ENCODE data around the gene WASL. TPM values are rescaled to one million over a fixed set of nuclear protein-coding genes. Genes with fewer than 3 reads are reported as not detected.
A peak's percentile ranks its signal among the peaks of the same experiment; 100 is the strongest.

Gene WASL
- total RNA-seq, 1 experiment from 2014 or later = 4.1 TPM

- in situ Hi-C loops (cut with HindIII; ENCODE audit: low pct_unique_long_range_greater_than_20kb, low sequenced_read_pairs) = no loop called here
- no peak for DNase-seq (ENCODE audit: low read depth)
Measured at GRCh38 chr7:123715198-123715597, 33.6 kb downstream of the WASL start.

- in situ Hi-C loops (cut with HindIII; ENCODE audit: low pct_unique_long_range_greater_than_20kb, low sequenced_read_pairs) = no loop called here
- no peak for DNase-seq (ENCODE audit: low read depth)
Measured at GRCh38 chr7:123714296-123715080, 34.3 kb downstream of the WASL start.

- no peak for DNase-seq (ENCODE audit: low read depth)
- in situ Hi-C loops (cut with HindIII; ENCODE audit: low pct_unique_long_range_greater_than_20kb, low sequenced_read_pairs) = no loop called here
Measured at GRCh38 chr7:123712619-123713018, 36.2 kb downstream of the WASL start.

DNA sequence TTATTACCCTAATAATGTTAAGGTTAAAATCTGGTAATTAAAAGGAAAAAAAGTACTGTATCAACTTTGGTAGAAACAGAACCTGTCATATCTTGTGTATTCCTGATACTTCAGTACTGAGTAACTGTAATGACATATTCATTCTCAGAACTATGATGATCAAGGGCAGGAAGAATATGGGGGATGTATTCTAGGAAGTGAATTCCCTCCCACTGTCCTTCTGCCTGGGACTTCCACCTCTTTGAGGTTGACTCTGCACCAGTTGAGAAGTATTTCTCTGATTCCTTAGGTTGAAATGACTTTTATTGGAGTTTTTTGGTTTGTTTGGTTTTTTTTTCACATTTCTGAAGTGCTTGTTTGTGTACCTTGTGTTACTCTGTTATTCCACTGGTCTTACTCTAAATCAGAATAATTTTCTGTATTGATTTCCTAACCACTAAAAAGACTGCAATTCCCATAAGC, 36.9 kb downstream of the WASL start:
- in situ Hi-C loops (cut with HindIII; ENCODE audit: low pct_unique_long_range_greater_than_20kb, low sequenced_read_pairs) = no loop called here
- DNase-seq (ENCODE audit: low read depth) = no peak

GRCh38 chr7:123710683-123711082, 38.1 kb downstream of the WASL start:
- in situ Hi-C loops (cut with HindIII; ENCODE audit: low pct_unique_long_range_greater_than_20kb, low sequenced_read_pairs) = no loop called here
- DNase-seq (ENCODE audit: low read depth) = no peak

GRCh38 chr7:123709525-123709924, 39.3 kb downstream of the WASL start:
- no peak for DNase-seq (ENCODE audit: low read depth)
- in situ Hi-C loops (cut with HindIII; ENCODE audit: low pct_unique_long_range_greater_than_20kb, low sequenced_read_pairs) = no loop called here

- in situ Hi-C loops (cut with HindIII; ENCODE audit: low pct_unique_long_range_greater_than_20kb, low sequenced_read_pairs) = no loop called here
- no peak for DNase-seq (ENCODE audit: low read depth)
Measured at GRCh38 chr7:123705211-123705901, 43.4 kb downstream of the WASL start.

DNA sequence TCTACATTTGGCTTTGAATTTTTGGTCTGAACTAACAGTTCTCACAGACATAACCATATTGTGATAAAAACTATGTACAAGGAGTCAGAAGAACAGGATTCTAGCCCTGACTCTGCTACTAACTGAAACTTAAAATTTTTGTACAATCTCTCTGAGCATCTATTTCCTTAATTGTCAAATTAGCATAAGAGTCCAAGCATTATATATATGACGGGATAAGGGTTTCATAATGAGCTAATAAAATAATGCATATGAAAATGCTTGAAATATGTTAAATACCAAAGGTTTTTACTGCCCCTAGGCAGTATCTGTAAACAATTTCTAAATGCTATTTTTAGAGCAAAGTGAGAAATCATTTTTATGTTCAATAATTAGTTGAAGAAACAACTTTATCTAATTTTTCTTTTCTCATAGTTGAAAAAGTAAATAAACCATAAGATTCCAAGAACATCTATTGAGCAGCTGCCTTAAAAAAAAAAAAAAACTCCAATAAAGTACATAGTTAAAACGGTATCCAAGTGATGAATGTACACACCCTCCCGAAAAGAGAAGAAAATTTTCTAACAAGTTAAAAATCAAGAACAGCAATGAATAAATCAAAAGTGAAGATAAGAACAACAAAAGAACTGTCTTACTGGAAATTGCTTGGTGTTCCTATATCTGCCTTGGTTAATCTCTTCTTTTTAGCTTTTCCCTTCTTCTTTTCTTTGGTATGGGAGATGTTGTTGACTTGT, 52.7 kb downstream of the WASL start:
- in situ Hi-C loops (cut with HindIII; ENCODE audit: low pct_unique_long_range_greater_than_20kb, low sequenced_read_pairs) = no loop called here
- DNase-seq (ENCODE audit: low read depth) = no peak

DNA sequence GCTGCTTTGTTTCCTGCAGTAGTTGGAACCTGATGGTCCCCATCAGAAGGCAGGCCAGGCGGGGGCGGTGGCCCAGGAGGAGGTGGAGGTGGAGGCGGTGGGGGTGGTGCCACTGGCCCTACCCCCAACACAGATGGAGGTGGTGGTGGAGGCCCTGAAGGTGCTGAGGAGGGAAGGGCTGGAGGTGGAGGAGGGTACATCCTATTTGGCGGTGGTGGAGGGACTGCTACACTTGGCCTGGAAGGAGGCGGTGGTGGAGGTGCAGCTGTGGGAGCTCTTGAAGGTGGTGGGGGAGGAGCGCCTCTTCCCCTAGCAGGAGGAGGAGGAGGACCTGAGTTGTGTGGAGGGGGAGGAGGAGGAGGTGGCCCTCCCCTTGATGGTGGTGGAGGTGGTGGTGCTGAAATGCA, 56.3 kb downstream of the WASL start:
- in situ Hi-C loops (cut with HindIII; ENCODE audit: low pct_unique_long_range_greater_than_20kb, low sequenced_read_pairs) = no loop called here
- no peak for DNase-seq (ENCODE audit: low read depth)

- DNase-seq (ENCODE audit: low read depth) = no peak
- in situ Hi-C loops (cut with HindIII; ENCODE audit: low pct_unique_long_range_greater_than_20kb, low sequenced_read_pairs) = no loop called here
Measured at GRCh38 chr7:123690550-123690949, 58.3 kb downstream of the WASL start.

DNA sequence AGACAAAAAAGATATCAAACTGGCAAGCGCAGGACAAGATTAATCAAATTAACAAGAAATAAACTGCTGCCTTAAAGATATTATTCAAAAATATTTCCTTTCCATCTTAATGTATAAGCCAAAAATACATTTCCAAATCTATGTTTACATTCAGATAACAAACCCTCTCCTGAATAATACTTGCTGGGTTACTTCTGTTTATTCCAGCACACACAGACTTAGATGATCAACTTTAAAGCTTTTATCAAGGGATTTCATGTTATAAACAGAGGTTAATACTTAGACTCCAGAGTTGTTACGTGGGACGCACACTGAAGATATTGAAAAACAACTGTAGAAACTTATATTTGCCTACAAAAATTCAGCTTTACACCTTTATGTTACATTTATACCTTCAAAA, 59.6 kb downstream of the WASL start:
- in situ Hi-C loops (cut with HindIII; ENCODE audit: low pct_unique_long_range_greater_than_20kb, low sequenced_read_pairs) = no loop called here
- DNase-seq (ENCODE audit: low read depth) = no peak

GRCh38 chr7:123687727-123688126, 61.1 kb downstream of the WASL start:
- DNase-seq (ENCODE audit: low read depth) = no peak
- in situ Hi-C loops (cut with HindIII; ENCODE audit: low pct_unique_long_range_greater_than_20kb, low sequenced_read_pairs) = no loop called here

GRCh38 chr7:123687161-123687560, 61.6 kb downstream of the WASL start:
- in situ Hi-C loops (cut with HindIII; ENCODE audit: low pct_unique_long_range_greater_than_20kb, low sequenced_read_pairs) = no loop called here
- no peak for DNase-seq (ENCODE audit: low read depth)

GRCh38 chr7:123682690-123683089, 66.1 kb downstream of the WASL start:
- in situ Hi-C loops (cut with HindIII; ENCODE audit: low pct_unique_long_range_greater_than_20kb, low sequenced_read_pairs) = no loop called here
- peak; percentile 67 for DNase-seq (ENCODE audit: low read depth)

GRCh38 chr7:123681561-123681960, 67.2 kb downstream of the WASL start:
- DNase-seq (ENCODE audit: low read depth) = no peak
- in situ Hi-C loops (cut with HindIII; ENCODE audit: low pct_unique_long_range_greater_than_20kb, low sequenced_read_pairs) = no loop called here

DNA sequence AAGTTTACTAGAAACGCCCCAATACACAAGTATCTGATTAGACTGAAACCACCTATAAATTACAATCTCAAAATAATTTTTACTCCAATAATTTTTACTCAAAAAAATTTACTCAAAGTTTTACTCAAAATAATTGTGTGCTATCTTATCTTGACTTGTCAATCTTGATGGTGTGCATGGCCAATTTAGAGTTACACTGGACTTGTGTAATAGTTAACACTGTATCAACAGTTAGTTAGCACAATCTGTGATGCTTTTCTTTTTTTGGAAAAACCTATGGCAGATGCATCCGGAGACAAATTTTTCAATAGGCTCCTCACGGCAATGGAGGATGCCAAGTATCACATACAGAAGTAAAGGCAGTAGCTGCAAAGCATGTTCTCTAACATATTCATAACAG, 68.2 kb downstream of the WASL start:
- in situ Hi-C loops (cut with HindIII; ENCODE audit: low pct_unique_long_range_greater_than_20kb, low sequenced_read_pairs) = no loop called here

DNA sequence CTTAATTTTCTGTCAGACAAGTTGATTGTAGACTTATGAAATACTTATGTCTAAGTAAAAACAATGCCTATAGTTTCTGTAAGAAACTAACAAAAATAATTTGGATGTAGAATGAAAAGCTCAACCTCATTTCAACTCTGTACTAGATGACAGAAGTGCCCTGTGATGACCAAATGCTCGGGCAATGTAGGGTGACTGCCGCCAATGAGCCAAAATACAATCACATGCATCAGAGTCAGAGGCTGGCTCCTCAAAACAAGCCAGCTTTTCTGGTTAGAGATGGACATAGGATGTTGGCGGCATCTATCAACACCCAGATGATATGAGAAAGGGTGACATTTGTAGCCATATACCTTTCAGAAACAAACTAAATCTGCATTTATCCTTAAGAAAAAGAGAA, 69.2 kb downstream of the WASL start:
- in situ Hi-C loops (cut with HindIII; ENCODE audit: low pct_unique_long_range_greater_than_20kb, low sequenced_read_pairs) = no loop called here
- no peak for DNase-seq (ENCODE audit: low read depth)

More for the DNA sequence above, 68.2 kb downstream of the WASL start:
- no peak for DNase-seq (ENCODE audit: low read depth)

- no peak for DNase-seq (ENCODE audit: low read depth)
- in situ Hi-C loops (cut with HindIII; ENCODE audit: low pct_unique_long_range_greater_than_20kb, low sequenced_read_pairs) = no loop called here
Measured at GRCh38 chr7:123677061-123677715, 71.6 kb downstream of the WASL start.

GRCh38 chr7:123675181-123675473, 73.7 kb downstream of the WASL start:
- in situ Hi-C loops (cut with HindIII; ENCODE audit: low pct_unique_long_range_greater_than_20kb, low sequenced_read_pairs) = no loop called here
- DNase-seq (ENCODE audit: low read depth) = no peak
